ENCODE measurements around the gene ZNF761. TPM values are rescaled to one million over a fixed set of nuclear protein-coding genes. Genes with fewer than 3 reads are reported as not detected.
A peak's percentile ranks its signal among the peaks of the same experiment; 100 is the strongest.
"Not testable (repeated sequence)": the region's sequence is repeated elsewhere in the genome, so short reads cannot be mapped to it uniquely, and the experiment has no call there.

Gene ZNF761
- polyA plus RNA-seq, 4 donors = 5.1 to 19.8 (median 6.2) TPM

DNA sequence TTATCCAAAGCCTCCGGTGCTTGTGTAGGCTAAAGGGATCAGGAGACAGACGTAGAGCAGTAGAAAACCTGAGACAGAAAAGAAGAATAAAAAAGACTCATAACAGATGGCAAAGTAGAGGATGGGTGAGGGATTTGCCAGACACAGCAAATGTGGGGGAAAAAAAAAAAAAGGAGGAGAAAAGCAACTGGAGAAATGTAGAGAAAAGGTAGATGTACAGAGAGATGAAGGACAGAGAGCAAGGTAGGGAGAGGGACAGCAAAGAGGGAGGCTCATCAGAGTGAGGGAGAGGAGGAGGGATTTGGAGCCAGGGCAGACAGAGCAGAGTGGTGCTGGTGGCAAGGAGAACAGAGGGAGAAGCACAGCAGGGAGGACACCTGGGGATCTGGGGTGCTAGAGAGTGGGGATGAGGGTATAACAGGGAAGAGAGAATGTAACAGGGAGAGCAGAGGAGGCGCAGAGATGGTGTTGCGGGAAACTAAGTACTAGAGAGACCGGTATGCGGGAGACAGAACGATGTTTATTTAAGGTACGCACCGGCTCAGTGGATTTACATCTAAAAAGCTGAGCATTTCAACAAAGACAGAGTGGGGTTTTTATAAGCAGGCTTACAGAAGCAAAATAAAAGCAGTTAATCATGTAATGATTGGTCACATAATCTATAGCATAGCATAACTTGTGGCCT lies 35.8 kb upstream of the ZNF761 start:
- 9 to 27% (median 17%) methylated on average over 9 of the region's 9 CpGs for WGBS, 3 donors
- H3K27me3 ChIP-seq (ENCODE audit: control insufficient read depth in 3 of 3, insufficient read depth in 3 of 3, low read length in 3 of 3); FAIRE-seq; H3K4me1 ChIP-seq (ENCODE audit: control insufficient read depth in 3 of 3, insufficient read depth in 2 of 3, low read depth in 1 of 3, low read length in 2 of 3): not testable (repeated sequence)
- peak overlapping the region in 1 of 3 donors; percentile 91 for H3K27ac ChIP-seq (ENCODE audit: low read depth in 1 of 3, low read length in 2 of 3)
- H3K9me3 ChIP-seq (ENCODE audit: control insufficient read depth in 2 of 2, insufficient read depth in 1 of 2, low read depth in 1 of 2, low read length in 1 of 2) = peaks cover 3 to 26% of the 10 kb centered on the region in 2 donors
- peak in 1 of 2 donors; percentile 1 for DNase-seq
- H3K4me3 ChIP-seq (ENCODE audit: low read depth in 1 of 3, low read length in 3 of 3) = peak overlapping the region; percentile 76 to 86 (median 83)
- peaks cover 7 to 20% (median 16%) of the 10 kb centered on the region in 3 donors for H3K36me3 ChIP-seq (ENCODE audit: control insufficient read depth in 3 of 3, insufficient read depth in 2 of 3, low read depth in 1 of 3, low read length in 3 of 3)

DNA sequence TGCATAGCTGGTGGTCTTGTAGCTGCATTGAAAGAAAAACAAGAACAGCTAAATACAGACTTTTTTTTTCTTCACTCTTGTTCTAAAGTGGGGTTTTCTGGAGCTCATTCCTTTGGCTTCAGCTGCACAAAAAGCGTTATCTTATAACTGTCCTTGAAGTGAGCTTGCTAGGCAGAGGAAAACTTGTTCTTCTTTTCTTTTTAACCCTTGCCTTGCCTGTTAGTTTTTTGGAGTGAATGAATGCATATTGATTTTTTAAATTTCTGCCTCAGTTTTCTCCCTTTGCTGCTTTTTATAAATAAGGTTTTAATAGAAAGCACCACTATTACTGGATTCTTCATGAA lies 35.3 kb upstream of the ZNF761 start:
- no peaks in the 10 kb centered on the region for H3K27me3 ChIP-seq (ENCODE audit: control insufficient read depth in 3 of 3, insufficient read depth in 3 of 3, low read length in 3 of 3)
- H3K9me3 ChIP-seq (ENCODE audit: control insufficient read depth in 2 of 2, insufficient read depth in 1 of 2, low read depth in 1 of 2, low read length in 1 of 2) = peaks cover 3 to 24% of the 10 kb centered on the region in 2 donors
- WGBS, 3 donors = 11 to 25% (median 14%) methylated on average over 1 of the region's 1 CpG
- H3K36me3 ChIP-seq (ENCODE audit: control insufficient read depth in 3 of 3, insufficient read depth in 2 of 3, low read depth in 1 of 3, low read length in 3 of 3) = peaks cover 7 to 23% (median 17%) of the 10 kb centered on the region in 3 donors
- H3K4me1 ChIP-seq (ENCODE audit: control insufficient read depth in 3 of 3, insufficient read depth in 2 of 3, low read depth in 1 of 3, low read length in 2 of 3) = peaks cover 0 to 3% (median 0%) of the 10 kb centered on the region in 3 donors
- DNase-seq (no peak), FAIRE-seq (no peak)
- H3K27ac ChIP-seq (ENCODE audit: low read depth in 1 of 3, low read length in 2 of 3) = no peak overlapping the region
- no peak overlapping the region for H3K4me3 ChIP-seq (ENCODE audit: low read depth in 1 of 3, low read length in 3 of 3)

DNA sequence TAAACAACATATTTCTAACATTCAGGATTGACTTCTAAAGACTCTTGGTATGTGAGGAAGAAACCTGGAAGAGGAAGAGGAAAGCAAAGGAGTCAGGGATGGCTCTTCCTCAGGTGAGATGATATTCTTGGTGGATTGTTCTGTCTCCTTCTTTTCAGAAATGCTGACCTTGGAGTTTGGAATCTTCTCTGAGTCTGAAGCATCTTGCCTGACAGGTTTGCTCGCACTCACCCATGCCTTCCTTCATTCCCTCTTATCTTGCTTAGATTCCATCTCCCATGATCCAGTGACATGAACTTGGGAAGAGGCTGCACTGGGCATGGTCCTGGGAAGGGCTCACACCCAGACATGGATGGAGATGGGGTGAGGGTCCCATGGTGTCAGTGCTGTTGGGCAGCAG lies 33.9 kb upstream of the ZNF761 start:
- 73 to 94% (median 91%) methylated on average over 1 of the region's 1 CpG for WGBS, 3 donors
- H3K9me3 ChIP-seq (ENCODE audit: control insufficient read depth in 2 of 2, insufficient read depth in 1 of 2, low read depth in 1 of 2, low read length in 1 of 2) = peaks cover 3 to 22% of the 10 kb centered on the region in 2 donors
- H3K4me1 ChIP-seq (ENCODE audit: control insufficient read depth in 3 of 3, insufficient read depth in 2 of 3, low read depth in 1 of 3, low read length in 2 of 3); H3K4me3 ChIP-seq (ENCODE audit: low read depth in 1 of 3, low read length in 3 of 3); H3K27ac ChIP-seq (ENCODE audit: low read depth in 1 of 3, low read length in 2 of 3); FAIRE-seq; DNase-seq; H3K27me3 ChIP-seq (ENCODE audit: control insufficient read depth in 3 of 3, insufficient read depth in 3 of 3, low read length in 3 of 3): not testable (repeated sequence)
- H3K36me3 ChIP-seq (ENCODE audit: control insufficient read depth in 3 of 3, insufficient read depth in 2 of 3, low read depth in 1 of 3, low read length in 3 of 3) = peaks cover 12 to 34% (median 23%) of the 10 kb centered on the region in 3 donors

DNA sequence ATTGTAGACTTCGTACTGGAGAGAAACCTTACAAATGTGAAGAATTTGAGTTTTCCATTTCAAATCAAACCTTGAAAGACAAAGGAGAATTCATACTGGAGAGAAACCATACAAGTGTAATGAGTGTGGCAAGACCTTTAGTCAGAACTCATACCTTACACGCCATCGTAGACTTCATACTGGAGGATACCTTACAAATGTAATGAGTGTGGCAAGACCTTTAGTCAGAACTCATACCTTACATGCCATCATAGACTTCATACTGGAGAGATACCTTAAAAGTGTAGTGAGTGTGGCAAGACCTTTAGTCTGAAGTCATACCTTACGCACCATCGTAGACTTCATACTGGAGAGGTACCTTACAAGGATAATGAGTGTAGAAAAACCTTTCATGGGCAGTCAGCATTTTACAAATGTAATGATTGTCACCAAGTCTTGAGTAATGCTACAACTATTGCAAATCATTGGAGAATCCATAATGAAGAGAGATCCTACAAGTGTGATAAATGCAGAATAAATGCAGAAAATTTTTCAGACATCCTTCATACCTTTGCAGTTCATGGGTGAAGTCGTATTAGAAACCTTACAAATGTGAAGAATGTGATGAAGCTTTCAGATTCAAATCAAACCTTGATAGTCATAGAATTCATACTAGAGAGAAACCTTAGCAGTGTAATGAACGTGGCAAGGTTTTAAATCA lies 22.1 kb upstream of the ZNF761 start:
- WGBS, 3 donors = 91 to 92% (median 92%) methylated on average over 7 of the region's 7 CpGs
- no peak for FAIRE-seq

DNA sequence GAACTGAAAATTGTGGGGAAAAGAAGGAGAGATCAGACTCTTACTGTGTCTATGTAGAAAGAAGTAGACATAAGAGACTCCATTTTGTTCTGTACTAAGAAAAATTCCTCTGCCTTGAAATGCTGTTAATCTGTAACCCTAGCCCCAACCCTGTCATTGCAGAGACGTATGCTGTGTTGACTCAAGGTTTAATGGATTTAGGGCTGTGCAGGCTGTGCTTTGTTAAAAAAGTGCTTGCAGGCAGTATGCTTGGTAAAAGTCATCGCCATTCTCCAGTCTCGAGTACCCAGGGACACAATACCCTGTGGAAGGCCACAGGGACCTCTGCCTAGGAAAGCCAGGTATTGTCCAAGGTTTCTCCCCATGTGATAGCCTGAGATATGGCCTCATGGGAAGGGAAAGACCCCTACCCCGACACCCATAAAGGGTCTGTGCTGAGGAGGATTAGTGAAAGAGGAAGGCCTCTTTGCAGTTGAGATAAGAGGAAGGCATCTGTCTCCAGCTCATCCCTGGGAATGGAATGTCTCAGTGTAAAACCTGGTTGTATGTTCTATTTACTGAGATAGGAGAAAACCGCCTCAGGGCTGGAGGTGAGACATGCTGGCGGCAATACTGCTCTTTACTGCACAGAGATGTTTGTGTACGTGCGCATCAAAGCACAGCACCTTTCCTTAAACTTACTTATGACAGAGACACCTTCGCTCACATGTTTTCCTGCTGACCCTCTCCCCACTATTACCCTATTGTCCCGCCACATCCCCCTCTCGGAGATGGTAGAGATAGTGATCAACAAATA lies 11.1 kb upstream of the ZNF761 start:
- not testable (repeated sequence) for H3K4me3 ChIP-seq (ENCODE audit: low read depth in 1 of 3, low read length in 3 of 3); H3K4me1 ChIP-seq (ENCODE audit: control insufficient read depth in 3 of 3, insufficient read depth in 2 of 3, low read depth in 1 of 3, low read length in 2 of 3); FAIRE-seq

More for the DNA sequence above, 22.1 kb upstream of the ZNF761 start:
- H3K9me3 ChIP-seq (ENCODE audit: control insufficient read depth in 2 of 2, insufficient read depth in 1 of 2, low read depth in 1 of 2, low read length in 1 of 2) = peaks cover 3 to 57% of the 10 kb centered on the region in 2 donors
- H3K27ac ChIP-seq (ENCODE audit: low read depth in 1 of 3, low read length in 2 of 3) = no peak overlapping the region
- peaks cover 12 to 26% (median 13%) of the 10 kb centered on the region in 3 donors for H3K36me3 ChIP-seq (ENCODE audit: control insufficient read depth in 3 of 3, insufficient read depth in 2 of 3, low read depth in 1 of 3, low read length in 3 of 3)
- H3K4me3 ChIP-seq (ENCODE audit: low read depth in 1 of 3, low read length in 3 of 3) = no peak overlapping the region
- DNase-seq = no peak
- no peaks in the 10 kb centered on the region for H3K4me1 ChIP-seq (ENCODE audit: control insufficient read depth in 3 of 3, insufficient read depth in 2 of 3, low read depth in 1 of 3, low read length in 2 of 3)
- no peaks in the 10 kb centered on the region for H3K27me3 ChIP-seq (ENCODE audit: control insufficient read depth in 3 of 3, insufficient read depth in 3 of 3, low read length in 3 of 3)

DNA sequence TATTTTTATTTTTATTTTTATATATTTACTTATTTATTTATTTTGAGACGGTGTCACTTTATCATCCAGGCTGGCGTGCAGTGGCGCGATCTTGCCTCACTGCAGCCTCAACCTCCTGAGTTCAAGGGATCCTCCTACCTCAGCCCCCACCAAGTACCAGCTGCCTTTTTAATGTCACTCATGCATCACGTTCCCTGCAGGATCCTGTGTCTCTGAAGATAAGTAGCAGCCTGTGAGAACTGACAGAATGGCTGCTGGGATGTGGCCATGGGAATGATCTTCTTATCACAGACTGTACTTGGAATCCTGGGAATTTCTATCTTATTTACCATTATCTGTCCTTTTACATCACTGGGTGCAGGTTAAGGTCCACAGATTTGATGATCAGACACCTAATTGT lies 9.2 kb upstream of the ZNF761 start:
- Histone ChIP-seq H3K36me3 (ENCODE audit: control insufficient read depth in 3 of 3, insufficient read depth in 2 of 3, low read depth in 1 of 3, low read length in 3 of 3) (no peaks in the 10 kb centered on the region), H3K4me1 (ENCODE audit: control insufficient read depth in 3 of 3, insufficient read depth in 2 of 3, low read depth in 1 of 3, low read length in 2 of 3) (no peaks in the 10 kb centered on the region), H3K4me3 (ENCODE audit: low read depth in 1 of 3, low read length in 3 of 3) (no peak overlapping the region), H3K27ac (ENCODE audit: low read depth in 1 of 3, low read length in 2 of 3) (no peak overlapping the region), H3K9me3 (ENCODE audit: control insufficient read depth in 2 of 2, insufficient read depth in 1 of 2, low read depth in 1 of 2, low read length in 1 of 2) (peaks cover 0 to 5% of the 10 kb centered on the region in 2 donors), H3K27me3 (ENCODE audit: control insufficient read depth in 3 of 3, insufficient read depth in 3 of 3, low read length in 3 of 3) (no peaks in the 10 kb centered on the region)
- DNase-seq (no peak), FAIRE-seq (no peak)
- WGBS, 3 donors = 84 to 89% (median 84%) methylated on average over 5 of the region's 5 CpGs

More for the DNA sequence above, 11.1 kb upstream of the ZNF761 start:
- DNase-seq = peak in 1 of 2 donors; percentile 20
- H3K36me3 ChIP-seq (ENCODE audit: control insufficient read depth in 3 of 3, insufficient read depth in 2 of 3, low read depth in 1 of 3, low read length in 3 of 3); H3K27ac ChIP-seq (ENCODE audit: low read depth in 1 of 3, low read length in 2 of 3); H3K9me3 ChIP-seq (ENCODE audit: control insufficient read depth in 2 of 2, insufficient read depth in 1 of 2, low read depth in 1 of 2, low read length in 1 of 2); H3K27me3 ChIP-seq (ENCODE audit: control insufficient read depth in 3 of 3, insufficient read depth in 3 of 3, low read length in 3 of 3): not testable (repeated sequence)
- 60 to 69% (median 64%) methylated on average over 11 of the region's 11 CpGs for WGBS, 3 donors

DNA sequence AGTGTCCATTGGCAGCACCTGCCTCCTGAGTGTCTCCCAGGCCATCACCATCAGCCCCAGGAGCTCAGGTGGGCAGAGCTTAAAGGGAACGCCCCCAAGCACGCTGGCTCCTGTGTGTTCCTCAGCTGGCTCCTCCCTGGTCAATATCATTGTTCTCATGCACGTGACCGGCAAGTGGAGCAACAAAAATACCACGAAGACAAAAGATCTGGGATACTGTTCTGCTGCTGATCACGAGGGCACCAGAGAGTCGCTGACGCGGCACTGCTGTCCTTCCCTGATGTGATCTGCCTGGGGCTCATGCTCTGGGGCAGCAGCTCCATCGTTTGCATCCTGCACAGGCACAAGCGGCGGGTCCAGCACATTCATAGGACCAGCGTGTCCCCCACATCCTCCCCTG lies 8.7 kb upstream of the ZNF761 start:
- FAIRE-seq = not testable (repeated sequence)

GRCh38 chr19:53423680-53424079 lies 8.1 kb upstream of the ZNF761 start:
- WGBS, 3 donors = 51 to 69% (median 65%) methylated on average over 7 to 8 of the region's 8 CpGs
- H3K4me3 ChIP-seq (ENCODE audit: low read depth in 1 of 3, low read length in 3 of 3); H3K4me1 ChIP-seq (ENCODE audit: control insufficient read depth in 3 of 3, insufficient read depth in 2 of 3, low read depth in 1 of 3, low read length in 2 of 3); FAIRE-seq; H3K27me3 ChIP-seq (ENCODE audit: control insufficient read depth in 3 of 3, insufficient read depth in 3 of 3, low read length in 3 of 3); H3K36me3 ChIP-seq (ENCODE audit: control insufficient read depth in 3 of 3, insufficient read depth in 2 of 3, low read depth in 1 of 3, low read length in 3 of 3); H3K27ac ChIP-seq (ENCODE audit: low read depth in 1 of 3, low read length in 2 of 3); H3K9me3 ChIP-seq (ENCODE audit: control insufficient read depth in 2 of 2, insufficient read depth in 1 of 2, low read depth in 1 of 2, low read length in 1 of 2): not testable (repeated sequence)
- DNase-seq = peak in 1 of 2 donors; percentile 33

More for the DNA sequence above, 8.7 kb upstream of the ZNF761 start:
- H3K27ac ChIP-seq (ENCODE audit: low read depth in 1 of 3, low read length in 2 of 3); H3K36me3 ChIP-seq (ENCODE audit: control insufficient read depth in 3 of 3, insufficient read depth in 2 of 3, low read depth in 1 of 3, low read length in 3 of 3); H3K27me3 ChIP-seq (ENCODE audit: control insufficient read depth in 3 of 3, insufficient read depth in 3 of 3, low read length in 3 of 3); H3K9me3 ChIP-seq (ENCODE audit: control insufficient read depth in 2 of 2, insufficient read depth in 1 of 2, low read depth in 1 of 2, low read length in 1 of 2); DNase-seq; H3K4me1 ChIP-seq (ENCODE audit: control insufficient read depth in 3 of 3, insufficient read depth in 2 of 3, low read depth in 1 of 3, low read length in 2 of 3); H3K4me3 ChIP-seq (ENCODE audit: low read depth in 1 of 3, low read length in 3 of 3): not testable (repeated sequence)
- WGBS, 3 donors = 17 to 41% (median 33%) methylated on average over 4 to 11 of the region's 13 CpGs
